SHP77 treated with DMSO at 0.1 percent for 48 hours (cell line): ENCODE data around the gene TDRD1.

Experiments
- DNase-seq: peaks from one replicate; lab custom pipeline; 2025; lab: John Stamatoyannopoulos, UW

TDRD1 gene

DNA sequence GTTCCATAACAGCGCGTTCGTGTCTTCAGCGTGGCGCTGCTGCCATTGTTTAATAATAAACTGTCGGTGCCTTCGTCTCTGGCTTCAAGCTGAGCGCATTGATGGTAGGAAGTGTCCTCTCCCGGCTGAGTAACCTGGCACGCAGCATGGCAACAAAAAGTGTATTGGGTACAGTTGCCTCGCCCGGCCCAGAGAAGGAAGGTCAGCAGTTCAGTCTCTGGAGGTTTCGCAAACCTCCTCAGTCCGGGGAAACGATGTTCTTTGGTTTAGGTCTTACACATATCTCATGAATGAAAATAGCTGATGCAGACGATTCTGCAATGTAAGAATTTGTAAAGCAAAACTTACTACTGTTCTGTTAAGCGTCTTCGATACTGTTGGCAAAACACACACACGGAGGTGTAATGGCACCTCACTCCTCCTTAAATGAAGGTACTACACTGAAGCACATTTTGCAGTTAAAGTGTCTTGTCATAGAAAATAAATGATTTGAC is 4.4 kb upstream of the TDRD1 start:
- no peak for DNase-seq

DNA sequence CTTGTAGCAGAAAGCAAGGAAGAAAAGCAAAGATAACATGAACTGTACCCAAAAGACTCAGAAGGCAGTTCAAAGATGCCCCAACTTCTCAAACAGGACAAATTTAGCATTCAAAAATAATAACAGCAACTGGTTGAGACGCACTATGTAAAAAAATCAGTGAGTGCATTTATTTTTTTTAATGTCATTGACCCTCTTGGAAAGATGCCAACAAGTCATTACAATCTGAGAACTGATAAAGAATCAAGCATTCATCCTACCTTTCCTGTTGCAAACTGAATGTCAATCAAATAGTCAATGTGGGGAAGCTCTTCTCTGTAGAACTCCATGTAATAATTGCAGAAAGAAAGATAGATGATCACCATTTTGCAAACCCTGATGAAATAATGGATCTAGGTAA is 3.5 kb upstream of the TDRD1 start:
- no peak for DNase-seq

- no peak for DNase-seq
These were observed 2.6 kb upstream of the TDRD1 start for GRCh38 chr10:114176511-114176910.

- DNase-seq = no peak
These were observed 594 bp downstream of the TDRD1 start for GRCh38 chr10:114179747-114180146.

DNA sequence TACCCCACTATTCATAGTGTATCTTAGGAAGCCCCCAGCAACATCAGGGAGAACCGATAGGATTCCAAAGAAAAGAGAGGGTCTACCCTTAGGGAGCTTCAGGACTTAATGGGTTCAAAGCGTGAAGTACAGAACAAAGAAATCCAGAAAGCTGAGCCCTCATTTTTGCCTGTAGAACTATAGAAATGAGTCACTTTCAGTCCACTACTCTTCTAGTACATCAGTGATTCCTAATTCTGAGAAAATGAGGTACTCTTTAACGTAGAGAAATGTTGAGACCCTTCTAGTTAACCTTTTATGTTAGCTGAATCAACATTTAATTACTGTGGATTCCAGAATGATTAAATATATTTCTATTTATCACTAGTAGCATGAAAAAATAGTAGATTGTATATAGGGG is 1.8 kb downstream of the TDRD1 start:
- DNase-seq = no peak

- no peak for DNase-seq
These were observed 2.8 kb downstream of the TDRD1 start for GRCh38 chr10:114181971-114182370.

- DNase-seq = no peak
These were observed 4.4 kb downstream of the TDRD1 start for GRCh38 chr10:114183563-114183962.

GRCh38 chr10:114184276-114184675 is 5.1 kb downstream of the TDRD1 start:
- DNase-seq = no peak

DNA sequence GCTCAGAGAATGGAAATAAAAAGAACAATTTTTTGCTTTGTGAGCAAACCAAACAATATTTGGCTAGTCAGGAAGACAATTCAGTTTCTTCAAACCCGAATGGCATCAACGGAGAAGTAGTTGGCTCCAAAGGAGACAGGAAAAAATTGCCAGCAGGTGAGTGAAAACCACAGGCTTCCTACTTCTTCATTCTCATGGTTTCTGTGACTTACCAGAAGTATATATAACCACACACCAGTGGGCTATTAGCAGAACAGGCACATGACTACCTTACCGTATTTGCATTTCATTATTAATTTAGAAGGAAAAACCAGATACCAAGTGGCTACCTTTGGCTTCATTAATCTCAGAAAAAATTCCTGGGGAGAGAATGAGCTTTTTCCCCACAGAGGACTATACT is 8.8 kb downstream of the TDRD1 start:
- no peak for DNase-seq

GRCh38 chr10:114188900-114189299 is 9.7 kb downstream of the TDRD1 start:
- DNase-seq = no peak

GRCh38 chr10:114189700-114190099 is 10.5 kb downstream of the TDRD1 start:
- DNase-seq = no peak

DNA sequence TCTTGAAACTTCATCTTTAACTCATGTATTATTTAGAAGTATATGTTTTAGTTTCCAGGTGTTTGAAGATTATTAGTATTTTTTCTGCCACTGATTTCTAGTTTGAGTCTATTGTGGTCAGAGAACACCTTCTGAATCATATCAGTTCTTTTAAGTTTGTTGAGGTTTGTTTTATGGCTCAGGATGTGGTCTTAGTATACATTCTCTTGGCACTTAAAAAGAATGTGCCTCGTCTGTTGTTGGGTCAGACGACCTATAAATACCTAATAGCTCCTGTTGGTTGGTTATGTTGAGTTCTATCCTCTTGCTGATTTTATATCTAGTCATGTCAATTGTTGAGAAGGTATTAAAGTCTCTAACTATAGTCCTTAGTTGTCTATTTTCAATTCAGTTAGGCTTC is 15.9 kb downstream of the TDRD1 start:
- no peak for DNase-seq

GRCh38 chr10:114199239-114199638 is 20.1 kb downstream of the TDRD1 start:
- DNase-seq = no peak

- no peak for DNase-seq
These were observed 23.7 kb downstream of the TDRD1 start for GRCh38 chr10:114202812-114203211.

- no peak for DNase-seq
These were observed 27.7 kb downstream of the TDRD1 start for GRCh38 chr10:114206902-114207301.

GRCh38 chr10:114207349-114207748 is 28.2 kb downstream of the TDRD1 start:
- no peak for DNase-seq

GRCh38 chr10:114208351-114208750 is 29.2 kb downstream of the TDRD1 start:
- no peak for DNase-seq

GRCh38 chr10:114212153-114212552 is 33.0 kb downstream of the TDRD1 start:
- DNase-seq = no peak

DNA sequence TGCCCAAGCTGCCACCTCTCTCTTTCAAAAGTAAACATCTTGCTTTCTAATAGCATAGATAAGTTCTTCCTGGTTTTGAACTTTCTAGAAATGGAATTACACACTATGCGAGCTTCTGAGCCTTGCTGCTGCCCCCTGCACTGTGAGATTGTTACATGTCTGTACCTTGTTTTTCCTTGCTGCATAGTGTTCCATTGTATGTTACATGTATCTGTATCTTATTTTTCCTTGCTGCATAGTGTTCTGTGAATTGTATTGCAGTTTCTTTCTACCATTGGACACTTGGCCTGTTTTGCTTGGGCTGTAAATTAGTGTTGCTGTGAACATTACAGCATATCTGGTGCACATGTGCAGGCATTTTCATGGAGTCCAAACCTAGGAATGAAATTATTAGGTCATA is 35.9 kb downstream of the TDRD1 start:
- DNase-seq = no peak

- DNase-seq = no peak
These were observed 41.1 kb downstream of the TDRD1 start for GRCh38 chr10:114220281-114220680.

- DNase-seq = no peak
These were observed 42.1 kb downstream of the TDRD1 start for GRCh38 chr10:114221235-114221634.

DNA sequence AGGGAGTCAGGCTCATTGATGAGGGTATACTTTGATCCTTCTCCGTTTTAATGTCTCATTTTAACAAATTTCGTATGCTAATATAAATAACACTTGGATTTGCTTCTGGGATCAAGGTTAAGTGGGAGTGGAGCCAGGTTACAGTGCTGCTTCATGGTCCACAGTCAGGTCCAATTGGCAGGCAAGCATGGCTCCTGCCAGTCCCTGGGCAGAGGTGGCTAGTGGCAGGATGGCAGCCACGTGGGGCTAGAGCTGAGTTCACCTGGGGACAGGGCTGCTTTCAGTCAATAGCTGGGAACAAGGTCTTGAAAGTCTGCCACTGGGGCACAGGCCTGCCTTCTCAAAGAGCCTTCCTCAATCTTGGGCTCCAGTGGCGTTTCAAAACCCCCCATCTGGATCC is 43.9 kb downstream of the TDRD1 start:
- no peak for DNase-seq

DNA sequence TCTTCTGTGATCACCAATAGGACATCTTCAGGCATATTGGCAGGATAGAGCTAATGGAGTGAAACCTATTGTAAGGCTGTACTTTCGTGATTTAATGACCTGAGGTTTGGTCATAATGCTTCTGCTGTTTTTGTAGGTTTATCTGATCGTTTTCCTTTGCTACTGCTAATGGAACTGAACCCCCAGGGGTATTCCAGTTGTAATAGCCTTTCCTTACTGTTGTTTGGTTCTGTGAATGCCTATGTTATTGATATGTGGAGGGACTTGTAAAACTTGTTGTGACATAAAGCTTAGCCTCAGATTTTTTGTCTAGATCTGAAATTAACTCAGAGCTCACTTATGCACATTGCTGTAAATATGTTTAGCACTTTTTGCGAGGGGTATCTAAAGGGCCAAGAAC is 49.0 kb downstream of the TDRD1 start:
- DNase-seq = no peak

- DNase-seq = no peak
These were observed 53.5 kb downstream of the TDRD1 start for GRCh38 chr10:114232561-114233176.

- DNase-seq = no peak
These were observed 54.3 kb downstream of the TDRD1 start for GRCh38 chr10:114233482-114233881.
